H1 (cell line): ENCODE measurements around the gene ISOC2. TPM values are rescaled to one million over a fixed set of nuclear protein-coding genes. Genes with fewer than 3 reads are reported as not detected.

Experiments
- CTCF ChIA-PET: fragments of 300-600 bp; sonication (Branson Sonifier 250); formaldehyde crosslinking; loops from one replicate; lab custom pipeline; 2021; ENCODE audit not compliant: partially characterized antibody; lab: Charles Lee
- POLR2A ChIA-PET: fragments of 300-600 bp; sonication (Branson Sonifier 250); formaldehyde crosslinking; loops from one replicate; lab custom pipeline; 2021; ENCODE audit warnings: inconsistent platforms; ENCODE audit not compliant: partially characterized antibody; lab: Charles Lee
- DNase-seq, 2 experiments: peaks; one replicate each; pipeline versions ENCODE4 v3.0.0 to v3.0.0-alpha.2; 2010 to 2022; ENCODE audit warnings: low spot score in 2 of 2, low read depth in 1 of 2, mixed read lengths in 1 of 2
- FAIRE-seq: peaks from 2 replicates; lab custom pipeline; 2011; peaks lifted over from hg19 to GRCh38; lab: Jason Lieb, UNC
- H2AFZ ChIP-seq: 2 replicates; pipeline ENCODE4 v1.8.1; 2012; ENCODE audit warnings: low read length, inconsistent platforms
- H2AK5ac ChIP-seq: 2 replicates; pipeline ENCODE4 v1.6.1; 2013; ENCODE audit warnings: low read depth, low read length
- H2BK120ac ChIP-seq: replicated peaks from 2 replicates; pipeline ENCODE3; 2013; ENCODE audit warnings: low read depth, low read length, inconsistent platforms
- H2BK12ac ChIP-seq: 2 replicates; pipeline ENCODE4 v1.6.1; 2013; ENCODE audit warnings: low read depth, low read length
- H2BK15ac ChIP-seq: 2 replicates; pipeline ENCODE4 v1.6.1; 2013; ENCODE audit warnings: low read length
- H2BK20ac ChIP-seq: 2 replicates; pipeline ENCODE4 v1.6.1; 2013; ENCODE audit warnings: low read length
- H2BK5ac ChIP-seq: 2 replicates; pipeline ENCODE4 v1.6.1; 2013; ENCODE audit warnings: low read depth, low read length
- H3K14ac ChIP-seq: 2 replicates; pipeline ENCODE4 v1.6.1; 2013; ENCODE audit warnings: inconsistent platforms; ENCODE audit not compliant: insufficient read length
- H3K18ac ChIP-seq: 2 replicates; pipeline ENCODE4 v1.6.1; 2013; ENCODE audit warnings: low read length; ENCODE audit errors: extremely low read depth
- H3K23ac ChIP-seq: 2 replicates; pipeline ENCODE4 v1.6.1; 2013; ENCODE audit warnings: inconsistent platforms; ENCODE audit not compliant: insufficient read length
- H3K23me2 ChIP-seq: 2 replicates; pipeline ENCODE4 v1.6.1; 2013; ENCODE audit warnings: low read depth, low read length
- H3K27ac ChIP-seq: 2 replicates; pipeline ENCODE4 v1.6.1; 2011; ENCODE audit warnings: low read depth, low read length, inconsistent platforms
- H3K27me3 ChIP-seq, 4 experiments: replicated peaks in 1 of 4; 1 replicate in 1 of 4; 2 replicates in 3 of 4; pipeline versions ENCODE4 v1.6.1 to v1.8.1; 2011 to 2013; ENCODE audit warnings: low read length in 3 of 4, mild to moderate bottlenecking in 3 of 4, inconsistent platforms in 2 of 4, mixed read lengths in 2 of 4, moderate library complexity in 1 of 4; ENCODE audit not compliant: control insufficient read depth in 3 of 4, insufficient read depth in 3 of 4; ENCODE audit errors: extremely low read depth in 1 of 4
- H3K36me3 ChIP-seq, 4 experiments: 2 replicates each; pipeline versions ENCODE4 v1.6.1 to v1.8.1; 2011 to 2013; ENCODE audit warnings: mild to moderate bottlenecking in 4 of 4, low read length in 3 of 4, moderate library complexity in 2 of 4, control low read depth in 1 of 4, inconsistent platforms in 1 of 4; ENCODE audit not compliant: insufficient read depth in 4 of 4, control insufficient read depth in 2 of 4
- H3K4ac ChIP-seq: replicated peaks from 2 replicates; pipeline ENCODE3; 2013; ENCODE audit warnings: low read length, low read depth, mixed read lengths, inconsistent platforms; ENCODE audit not compliant: insufficient read length
- H3K4me1 ChIP-seq, 4 experiments: replicated peaks in 1 of 4; 1 replicate in 1 of 4; 2 replicates in 3 of 4; pipeline versions ENCODE4 v1.6.1 to v1.8.1; 2011 to 2013; ENCODE audit warnings: low read length in 3 of 4, inconsistent platforms in 2 of 4, mixed read lengths in 1 of 4; ENCODE audit not compliant: insufficient read depth in 4 of 4, control insufficient read depth in 3 of 4
- H3K4me2 ChIP-seq, 2 experiments: 2 replicates each; pipeline versions ENCODE4 v1.6.1 to v1.8.1; 2011 to 2013; ENCODE audit warnings: low read depth in 2 of 2, low read length in 2 of 2, control low read depth in 1 of 2, inconsistent platforms in 1 of 2, mild to moderate bottlenecking in 1 of 2; ENCODE audit not compliant: insufficient read depth in 1 of 2
- H3K4me3 ChIP-seq, 4 experiments: fragments of 200-600, 300-600 bp in 1 of 4; sonication (generic), shearing (Covaris generic), sonication (Bioruptor Twin) in 1 of 4; 2 replicates each; pipeline versions ENCODE4 v1.5.1 to v1.8.1; 2011 to 2016; ENCODE audit warnings: low read length in 4 of 4, low read depth in 3 of 4, control low read depth in 2 of 4, inconsistent platforms in 2 of 4, mild to moderate bottlenecking in 2 of 4, mixed read lengths in 1 of 4, moderate library complexity in 1 of 4; ENCODE audit not compliant: insufficient read depth in 2 of 4; ENCODE audit errors: extremely low read depth in 1 of 4
- H3K56ac ChIP-seq: replicated peaks from 2 replicates; pipeline ENCODE3; 2013; ENCODE audit warnings: low read depth, mild to moderate bottlenecking, mixed read lengths, low read length, inconsistent platforms; ENCODE audit not compliant: insufficient read length
- H3K79me1 ChIP-seq: 2 replicates; pipeline ENCODE4 v1.6.1; 2013; ENCODE audit warnings: low read depth, low read length, control low read depth
- H3K79me2 ChIP-seq, 2 experiments: 2 replicates each; pipeline versions ENCODE4 v1.6.1 to v1.8.1; 2012 to 2013; ENCODE audit warnings: low read length in 2 of 2, mild to moderate bottlenecking in 2 of 2, inconsistent platforms in 1 of 2; ENCODE audit not compliant: insufficient read depth in 2 of 2, control insufficient read depth in 1 of 2
- H3K9ac ChIP-seq, 4 experiments: replicated peaks in 1 of 4; 1 replicate in 1 of 4; 2 replicates in 3 of 4; pipeline versions ENCODE4 v1.6.1 to v1.8.1; 2011 to 2013; ENCODE audit warnings: low read depth in 3 of 4, low read length in 3 of 4, control low read depth in 2 of 4, mild to moderate bottlenecking in 2 of 4, moderate library complexity in 2 of 4, inconsistent platforms in 1 of 4; ENCODE audit errors: extremely low read depth in 1 of 4
- H3K9me3 ChIP-seq, 2 experiments: 2 replicates each; pipeline versions ENCODE4 v1.6.1 to v1.8.1; 2012 to 2013; ENCODE audit warnings: mild to moderate bottlenecking in 2 of 2, moderate library complexity in 2 of 2, control low read depth in 1 of 2, inconsistent platforms in 1 of 2, low read depth in 1 of 2, low read length in 1 of 2, mixed read lengths in 1 of 2; ENCODE audit not compliant: insufficient read depth in 2 of 2
- H4K20me1 ChIP-seq, 2 experiments: replicated peaks in 1 of 2; 2 replicates each; pipeline versions ENCODE3 to v1.8.1; 2011 to 2013; ENCODE audit warnings: inconsistent platforms in 2 of 2, low read length in 2 of 2, mild to moderate bottlenecking in 1 of 2; ENCODE audit not compliant: insufficient read depth in 2 of 2, control insufficient read depth in 1 of 2
- H4K5ac ChIP-seq: 2 replicates; pipeline ENCODE4 v1.6.1; 2013; ENCODE audit warnings: low read length, low read depth, mixed read lengths, inconsistent platforms; ENCODE audit not compliant: insufficient read length
- H4K8ac ChIP-seq: 2 replicates; pipeline ENCODE4 v1.8.0; 2013; ENCODE audit warnings: mild to moderate bottlenecking, moderate library complexity, low read length, inconsistent platforms; ENCODE audit not compliant: insufficient read depth; ENCODE audit errors: extremely low read depth
- H4K91ac ChIP-seq: replicated peaks from 2 replicates; pipeline ENCODE3; 2013; ENCODE audit warnings: low read length, mixed read lengths, inconsistent platforms; ENCODE audit not compliant: insufficient read length
- CBX5 ChIP-seq: fragments of 300-800, 300-1000 bp; sonication (generic); IDR thresholded peaks from 2 replicates; pipeline ENCODE4 v1.7.1; 2016; ENCODE audit warnings: antibody characterized with exemption, low read length, low read depth
- CREB1 ChIP-seq: IDR thresholded peaks from 2 replicates; pipeline ENCODE4 v1.6.1; 2012; ENCODE audit warnings: inconsistent platforms
- CTCF ChIP-seq, 3 experiments: IDR thresholded peaks; 1 replicate in 2 of 3; 2 replicates in 1 of 3; pipeline versions ENCODE4 v1.5.1 to v1.6.1; 2011; ENCODE audit warnings: low read length in 3 of 3, mild to moderate bottlenecking in 3 of 3, inconsistent platforms in 2 of 3, low read depth in 1 of 3, moderate library complexity in 1 of 3; ENCODE audit not compliant: insufficient read depth in 1 of 3; ENCODE audit errors: control extremely low read depth in 1 of 3
- EGR1 ChIP-seq: IDR thresholded peaks from 2 replicates; pipeline ENCODE4 v1.6.1; 2011; ENCODE audit warnings: low read depth, low read length, borderline replicate concordance
- HDAC2 ChIP-seq, 2 experiments: fragments of 300-600 bp in 1 of 2; sonication (generic) in 1 of 2; IDR thresholded peaks; 2 replicates each; pipeline ENCODE4 v1.6.1; 2011 to 2012; ENCODE audit warnings: low read depth in 2 of 2, low read length in 2 of 2, mild to moderate bottlenecking in 2 of 2, moderate library complexity in 2 of 2, borderline replicate concordance in 1 of 2, inconsistent platforms in 1 of 2
- HDAC6 ChIP-seq: IDR thresholded peaks from one replicate; pipeline ENCODE4 v1.7.1; 2012; ENCODE audit warnings: low read depth, mild to moderate bottlenecking, inconsistent platforms, low read length, moderate library complexity
- SIX5 ChIP-seq: IDR thresholded peaks from 2 replicates; pipeline ENCODE4 v1.6.1; 2011; ENCODE audit warnings: mild to moderate bottlenecking, low read depth, low read length
- WGBS, 2 experiments: shearing (Covaris generic) in 1 of 2; methylation state at CpG; one replicate each; pipeline versions ENCODE4 v1.1.6 to v1.1.7; 2013 to 2015; ENCODE audit warnings: low lambda C conversion rate in 2 of 2, mixed read lengths in 2 of 2, inconsistent platforms in 1 of 2, low coverage in 1 of 2, missing lambda C conversion rate in 1 of 2; ENCODE audit not compliant: insufficient replicate concordance in 2 of 2, insufficient coverage in 1 of 2, insufficient read length in 1 of 2; ENCODE audit errors: extremely low coverage in 1 of 2, missing lambda C conversion rate in 1 of 2; 5-methylcytosine and 5-hydroxymethylcytosine counted together
- polyA plus RNA-seq, 7 experiments: library from polyadenylated mRNA; depleted of rRNA in 3 of 7; stranded (reverse) in 5 of 7; unstranded in 2 of 7; fragments of >200 nt in 5 of 7; fragments of 200-250 nt in 2 of 7; gene quantifications; 1 replicate in 5 of 7; 2 replicates in 1 of 7; 4 replicates in 1 of 7; pipeline versions ENCODE4 v1.2.1 to v1.2.3, GENCODE V29; 2011 to 2013; ENCODE audit warnings: missing spikeins in 2 of 7, mixed read lengths in 2 of 7
- total RNA-seq: library from RNA; stranded (reverse); fragmentation: NEBNext Ultra II Directional; extraction: Animal tissue kit (Norgen Biotek cat#: 25700); gene quantifications from 2 replicates; pipeline ENCODE4 v1.2.1, GENCODE V29; 2021

ISOC2 gene
- total and polyA plus RNA-seq, 2 of the 8 experiments (the other 6 are each of a cell fraction or from before 2014, with no cell fraction given) = 96.9 to 152 TPM

GRCh38 chr19:55474269-55475265 is 13.1 kb upstream of the ISOC2 start:
- Histone ChIP-seq H4K91ac (peak overlapping the region; percentile 59), H3K27me3 (no peaks in the 10 kb centered on the region; a peak in 2 of 7 replicates), H3K4me1 (peaks cover 0 to 16% (median 6%) of the 10 kb centered on the region in 4 experiments; a peak in 5 of 7 replicates), H4K20me1 (no peaks in the 10 kb centered on the region), H2AK5ac (peak overlapping the region; percentile 99), H3K36me3 (no peaks in the 10 kb centered on the region), H2BK12ac (peak overlapping the region; percentile 95; the same call in 1 of the 2 replicates), H3K9me3 (no peaks in the 10 kb centered on the region), H3K79me1 (peaks cover 11% of the 10 kb centered on the region), H3K18ac (no peak overlapping the region), H3K79me2 (peaks cover 0 to 16% of the 10 kb centered on the region in 2 experiments; a peak in 2 of 4 replicates), H3K56ac (no peak overlapping the region), H4K8ac (no peak overlapping the region; the same call in 1 of the 2 replicates), H3K4me2 (0 out of 4 replicates have a peak overlapping the region, but pooled peaks have one; percentile 6 to 37), H4K5ac (peak overlapping the region; percentile 60), H3K27ac (no peak overlapping the region; the same call in 1 of the 2 replicates), H3K4me3 (no peak overlapping the region), H2BK15ac (peak overlapping the region; percentile 98; the same call in 1 of the 2 replicates), H3K23me2 (peaks cover 3% of the 10 kb centered on the region), H3K9ac (no peak overlapping the region), H3K23ac (no peak overlapping the region), H2AFZ (no peak overlapping the region), H2BK20ac (peak overlapping the region; percentile 93; the same call in 1 of the 2 replicates), H2BK120ac (peak overlapping the region; percentile 51), H3K14ac (no peak overlapping the region), H2BK5ac (peak overlapping the region; percentile 66; the same call in 1 of the 2 replicates), H3K4ac (no peak overlapping the region)
- ChIA-PET POLR2A (interaction anchor here (1.0 to 7.6 kb wide), 6 partner anchors 8 to 125 kb away, joined by 3 to 57 read pairs (median 4); partner anchors contain the start of genes FIZ1, NAT14, SSC5D and ZNF524), CTCF (interaction anchor here (1.1 to 2.1 kb wide), 3 partner anchors 9 to 29 kb away, joined by 5 to 7 read pairs (median 5); no protein-coding TSS in a partner anchor)
- DNase-seq (no peak), FAIRE-seq (no peak)
- 89% methylated on average over 19 of the region's 19 CpGs; no CpG with 5 or more reads in 1 of the 2 experiments for WGBS, 2 experiments
- TF ChIP-seq CTCF (IDR thresholded peaks at IDR 0.05; ENCODE audit: control extremely low read depth in 1 of 3, insufficient read depth in 1 of 3, low read depth in 1 of 3, low read length in 3 of 3) (no peak), EGR1 (no peak), CBX5 (no peak), CREB1 (no peak), HDAC6 (no peak), HDAC2 (IDR thresholded peaks at IDR 0.05; ENCODE audit: borderline replicate concordance in 1 of 2, low read depth in 2 of 2, low read length in 2 of 2) (no peak), SIX5 (no peak)
